HCT116 (cell line): ENCODE results near the gene RGS11. TPM values are rescaled to one million over a fixed set of nuclear protein-coding genes. Genes with fewer than 3 reads are reported as not detected.

Experiments used
- ATAC-seq: fragments of 200-7000 bp; cut with Tn5 transposase; 2 replicates; pipeline ENCODE4 v1.9.1; 2020; ENCODE audit warnings: mild to moderate bottlenecking, moderate library complexity
- BruUV-seq: library from RNA; stranded (reverse); fragments of 400-500 nt; replicated peaks from 2 replicates; lab custom pipeline; 2021; lab: Mats Ljungman, UMichigan
- CTCF ChIA-PET: fragments of 300-600 bp; sonication (Branson Sonifier 250); formaldehyde crosslinking; loops from one replicate; lab custom pipeline; 2021; ENCODE audit warnings: antibody characterized with exemption; lab: Charles Lee
- POLR2A ChIA-PET: fragments of 300-600, 350-600 bp; sonication (Branson Sonifier 250); formaldehyde crosslinking; loops from one replicate; lab custom pipeline; 2021; ENCODE audit warnings: antibody characterized with exemption; lab: Charles Lee
- RAD21 ChIA-PET, 2 experiments: fragments of 300-600 bp; sonication (Branson Sonifier 250); formaldehyde crosslinking; loops; one replicate each; lab custom pipeline; 2023; ENCODE audit warnings: low total read pairs in 2 of 2; ENCODE audit not compliant: uncharacterized antibody in 2 of 2, unreplicated experiment in 2 of 2, low non-redundant PET in 1 of 2; lab: Charles Lee
- DNase-seq: peaks from one replicate; pipeline ENCODE4 v3.0.0-alpha.2; 2010; ENCODE audit warnings: low read depth, low spot score
- H2AFZ ChIP-seq: fragments of 200-600 bp; shearing (Covaris generic), sonication (generic); 2 replicates; pipeline ENCODE4 v1.6.1; 2017; ENCODE audit warnings: low read depth, mixed run types, mixed read lengths, antibody characterized with exemption, low read length; ENCODE audit not compliant: poor library complexity, severe bottlenecking
- H3K27ac ChIP-seq: 2 replicates; pipeline ENCODE4 v1.5.1; 2012; ENCODE audit warnings: low read depth, low read length
- H3K27me3 ChIP-seq: fragments of 200-600 bp; sonication (generic); 2 replicates; pipeline ENCODE4 v1.6.1; 2016; ENCODE audit warnings: mixed run types, low read length, mixed read lengths; ENCODE audit not compliant: insufficient read depth
- H3K36me3 ChIP-seq, 2 experiments: fragments of 200-500 bp in 1 of 2; fragments of 200-600 bp in 1 of 2; sonication (Bioruptor generic) in 1 of 2; sonication (generic) in 1 of 2; 2 replicates each; pipeline versions ENCODE4 v1.5.1 to v1.6.1; 2014 to 2016; ENCODE audit warnings: low read length in 2 of 2, inconsistent platforms in 1 of 2, mixed read lengths in 1 of 2, mixed run types in 1 of 2; ENCODE audit not compliant: insufficient read depth in 2 of 2, control insufficient read depth in 1 of 2
- H3K4me1 ChIP-seq, 2 experiments: fragments of 200-600 bp in 1 of 2; sonication (generic) in 1 of 2; 2 replicates each; pipeline versions ENCODE4 v1.5.1 to v1.6.1; 2012 to 2017; ENCODE audit warnings: low read length in 2 of 2, inconsistent platforms in 1 of 2, mild to moderate bottlenecking in 1 of 2, mixed read lengths in 1 of 2, mixed run types in 1 of 2, moderate library complexity in 1 of 2; ENCODE audit not compliant: insufficient read depth in 2 of 2, control insufficient read depth in 1 of 2
- H3K4me2 ChIP-seq: fragments of 200-600 bp; sonication (generic); 2 replicates; pipeline ENCODE4 v1.6.1; 2017; ENCODE audit warnings: mixed run types, low read length, mixed read lengths
- H3K4me3 ChIP-seq, 2 experiments: fragments of 200-600 bp in 1 of 2; sonication (generic) in 1 of 2; replicated peaks in 1 of 2; 2 replicates each; pipeline ENCODE4 v1.5.1; 2011 to 2016; ENCODE audit warnings: low read length in 2 of 2, control low read depth in 1 of 2, low read depth in 1 of 2, mild to moderate bottlenecking in 1 of 2, mixed read lengths in 1 of 2, mixed run types in 1 of 2
- H3K79me2 ChIP-seq: fragments of 200-600 bp; sonication (generic); 2 replicates; pipeline ENCODE4 v1.6.1; 2017; ENCODE audit warnings: mild to moderate bottlenecking, mixed run types, low read length, moderate library complexity, mixed read lengths; ENCODE audit not compliant: insufficient read depth
- H3K9ac ChIP-seq: fragments of 200-600 bp; sonication (generic); 2 replicates; pipeline ENCODE4 v1.6.1; 2016; ENCODE audit warnings: low read length, mixed read lengths
- H3K9me2 ChIP-seq: fragments of 200-600 bp; sonication (generic), shearing (Covaris generic); 2 replicates; pipeline ENCODE4 v1.6.1; 2017; ENCODE audit warnings: mixed run types, mild to moderate bottlenecking, moderate library complexity; ENCODE audit not compliant: insufficient read depth
- H3K9me3 ChIP-seq, 2 experiments: fragments of 200-500 bp in 1 of 2; fragments of 200-600 bp in 1 of 2; sonication (Bioruptor generic) in 1 of 2; sonication (generic) in 1 of 2; 2 replicates each; pipeline ENCODE4 v1.6.1; 2014 to 2017; ENCODE audit warnings: low read length in 2 of 2, mixed read lengths in 2 of 2, inconsistent platforms in 1 of 2, low read depth in 1 of 2, mild to moderate bottlenecking in 1 of 2, mixed run types in 1 of 2, moderate library complexity in 1 of 2; ENCODE audit not compliant: control insufficient read depth in 1 of 2, insufficient read depth in 1 of 2
- H4K20me1 ChIP-seq: fragments of 200-600 bp; sonication (generic), shearing (Covaris generic); 2 replicates; pipeline ENCODE4 v1.6.1; 2017; ENCODE audit warnings: mixed run types, mild to moderate bottlenecking, moderate library complexity; ENCODE audit not compliant: insufficient read depth
- ATF3 ChIP-seq: IDR thresholded peaks from 2 replicates; pipeline ENCODE4 v1.6.1; 2012
- CBX3 ChIP-seq: IDR thresholded peaks from 2 replicates; pipeline ENCODE4 v1.6.1; 2012; ENCODE audit warnings: low read depth
- CEBPB ChIP-seq: IDR thresholded peaks from 2 replicates; pipeline ENCODE4 v1.6.1; 2012; ENCODE audit warnings: low read depth
- CTCF ChIP-seq, 3 experiments: fragments of 200-600 bp in 1 of 3; sonication (generic) in 1 of 3; IDR thresholded peaks in 2 of 3; conservative IDR thresholded peaks in 1 of 3; 2 replicates each; pipeline ENCODE4 v1.5.1; 2012 to 2017; ENCODE audit warnings: low read depth in 2 of 3, low read length in 2 of 3, antibody characterized with exemption in 1 of 3, borderline replicate concordance in 1 of 3, control low read depth in 1 of 3, mild to moderate bottlenecking in 1 of 3, mixed read lengths in 1 of 3, mixed run types in 1 of 3, moderate library complexity in 1 of 3; ENCODE audit not compliant: insufficient read depth in 1 of 3
- EGR1 ChIP-seq: IDR thresholded peaks from 2 replicates; pipeline ENCODE4 v1.6.1; 2012; ENCODE audit warnings: low read depth
- FOSL1 ChIP-seq: IDR thresholded peaks from 2 replicates; pipeline ENCODE4 v1.6.1; 2012; ENCODE audit warnings: low read depth
- JUND ChIP-seq: IDR thresholded peaks from 2 replicates; pipeline ENCODE4 v1.6.1; 2012
- MAX ChIP-seq: IDR thresholded peaks from 2 replicates; pipeline ENCODE4 v1.6.1; 2012
- POLR2AphosphoS5 ChIP-seq: IDR thresholded peaks from 2 replicates; pipeline ENCODE4 v1.6.1; 2011; ENCODE audit warnings: mild to moderate bottlenecking, low read depth, low read length, moderate library complexity
- RAD21 ChIP-seq: IDR thresholded peaks from 2 replicates; pipeline ENCODE4 v1.6.1; 2012; ENCODE audit warnings: low read depth, mild to moderate bottlenecking
- REST ChIP-seq: IDR thresholded peaks from 2 replicates; pipeline ENCODE4 v1.6.1; 2012; ENCODE audit warnings: low read depth
- SIN3A ChIP-seq: IDR thresholded peaks from 2 replicates; pipeline ENCODE4 v1.6.1; 2012; ENCODE audit warnings: low read depth
- SP1 ChIP-seq: IDR thresholded peaks from 2 replicates; pipeline ENCODE4 v1.6.1; 2012; ENCODE audit warnings: low read depth
- SRF ChIP-seq: IDR thresholded peaks from 2 replicates; pipeline ENCODE4 v1.6.1; 2012; ENCODE audit warnings: low read depth
- TCF7L2 ChIP-seq: IDR thresholded peaks from 2 replicates; pipeline ENCODE4 v1.7.0; 2011; ENCODE audit warnings: borderline replicate concordance, inconsistent platforms; ENCODE audit not compliant: insufficient read depth, insufficient read length; ENCODE audit errors: extremely low read depth
- YY1 ChIP-seq: IDR thresholded peaks from 2 replicates; pipeline ENCODE4 v1.6.1; 2011; ENCODE audit warnings: low read length, low read depth, moderate library complexity, mild to moderate bottlenecking; ENCODE audit not compliant: insufficient replicate concordance; ENCODE audit errors: extremely low read depth
- ZBTB33 ChIP-seq: IDR thresholded peaks from 2 replicates; pipeline ENCODE4 v1.6.1; 2011; ENCODE audit warnings: mild to moderate bottlenecking, low read length, moderate library complexity; ENCODE audit not compliant: insufficient replicate concordance; ENCODE audit errors: extremely low read depth
- ZFX ChIP-seq: fragments of 450-650 bp; IDR thresholded peaks from 2 replicates; pipeline ENCODE4 v1.6.1; 2017
- ZNF274 ChIP-seq: fragments of 200-500 bp; sonication (Bioruptor generic); IDR thresholded peaks from 2 replicates; pipeline ENCODE4 v1.6.1; 2014; ENCODE audit warnings: mild to moderate bottlenecking, low read depth, low read length, inconsistent platforms
- intact Hi-C: fragments of 100-400 bp; cut with micrococcal nuclease; formaldehyde crosslinking; loops from 2 replicates; pipeline ENCODE4 v1.10.0; 2022
- total RNA-seq: library from RNA; stranded (reverse); gene quantifications from one replicate; pipeline ENCODE4 v1.2.1, GENCODE V29; 2021; ENCODE audit not compliant: unreplicated experiment

Gene RGS11
- total RNA-seq, 1 experiment from 2014 or later, result not detected

- no peak for ATAC-seq
- no peak overlapping the region for H3K4me2 ChIP-seq
- H2AFZ ChIP-seq, result no peak overlapping the region
- TF ChIP-seq SRF, result no peak
- no peak for TF ChIP-seq CBX3
- no peak for TF ChIP-seq EGR1
- TF ChIP-seq REST, result no peak
- no peak for TF ChIP-seq TCF7L2
- TF ChIP-seq SP1, result no peak
- no peak for TF ChIP-seq POLR2AphosphoS5
- no peak for TF ChIP-seq ZNF274
- no peak for TF ChIP-seq SIN3A
- no peak for TF ChIP-seq ATF3
- TF ChIP-seq JUND, result no peak
- no peak for TF ChIP-seq RAD21
- TF ChIP-seq ZBTB33, result no peak
- no peak for TF ChIP-seq CTCF (IDR thresholded peaks at IDR 0.05 in 2 of 3, conservative IDR thresholded peaks at IDR 0.05 in 1 of 3; ENCODE audit: borderline replicate concordance in 1 of 3, insufficient read depth in 1 of 3, low read depth in 2 of 3, low read length in 2 of 3)
- no peak for TF ChIP-seq MAX
- no peak for TF ChIP-seq ZFX
- TF ChIP-seq YY1, result no peak
- TF ChIP-seq FOSL1, result no peak
- no peak for TF ChIP-seq CEBPB
- H3K9ac ChIP-seq, result no peak overlapping the region
- no peaks in the 10 kb centered on the region for H4K20me1 ChIP-seq
- intact Hi-C loops, result no loop called here
- H3K9me3 ChIP-seq, result no peaks in the 10 kb centered on the region
- no peak overlapping the region for H3K27ac ChIP-seq
- POLR2A ChIA-PET, result no interaction called here
- CTCF ChIA-PET, result no interaction called here
- RAD21 ChIA-PET, result no interaction called here
- no peaks in the 10 kb centered on the region for H3K27me3 ChIP-seq
- DNase-seq, result no peak
- no peak overlapping the region for H3K4me3 ChIP-seq
- no peaks in the 10 kb centered on the region for H3K9me2 ChIP-seq
- no peaks in the 10 kb centered on the region for H3K36me3 ChIP-seq
- H3K4me1 ChIP-seq, result no peaks in the 10 kb centered on the region
- no TSS peak for BruUV-seq
- no peaks in the 10 kb centered on the region for H3K79me2 ChIP-seq
These were observed 13.8 kb upstream of the RGS11 start for GRCh38 chr16:289395-289997.
